LoVo (cell line): ENCODE measurements around the gene RALGAPA2.
A peak's percentile ranks its signal among the peaks of the same experiment; 100 is the strongest.

ENCODE experiments used
- DNase-seq: peaks from one replicate; pipeline ENCODE4 v3.0.0-alpha.2; 2016; ENCODE audit warnings: low spot score

RALGAPA2 gene

GRCh38 chr20:20712474-20713243 is at the start of gene RALGAPA2:
TSS of gene RALGAPA2 (minus strand) at chr20:20712644. CDS start at chr20:20712480, 164 bp downstream.
- peak; percentile 97 for DNase-seq

GRCh38 chr20:20761301-20761700 is 48.9 kb upstream of the RALGAPA2 start:
- no peak for DNase-seq

- DNase-seq, result peak; percentile 72
These were observed 46.7 kb upstream of the RALGAPA2 start for GRCh38 chr20:20759132-20759531.

GRCh38 chr20:20755674-20756319 is 43.4 kb upstream of the RALGAPA2 start:
- DNase-seq, result no peak

- no peak for DNase-seq
These were observed 42.8 kb upstream of the RALGAPA2 start for GRCh38 chr20:20755231-20755630.

GRCh38 chr20:20754714-20755113 is 42.3 kb upstream of the RALGAPA2 start:
- no peak for DNase-seq

- no peak for DNase-seq
These were observed 40.3 kb upstream of the RALGAPA2 start for GRCh38 chr20:20752712-20753111.

GRCh38 chr20:20747298-20747697 is 34.9 kb upstream of the RALGAPA2 start:
- no peak for DNase-seq

GRCh38 chr20:20744170-20744725 is 31.8 kb upstream of the RALGAPA2 start:
- DNase-seq, result no peak

- DNase-seq, result no peak
These were observed 31.2 kb upstream of the RALGAPA2 start for GRCh38 chr20:20743511-20744169.

GRCh38 chr20:20741087-20742045 is 28.9 kb upstream of the RALGAPA2 start:
- DNase-seq, result no peak

GRCh38 chr20:20740541-20740940 is 28.1 kb upstream of the RALGAPA2 start:
- DNase-seq, result no peak

GRCh38 chr20:20737158-20737557 is 24.7 kb upstream of the RALGAPA2 start:
- DNase-seq, result no peak

- no peak for DNase-seq
These were observed 23.9 kb upstream of the RALGAPA2 start for GRCh38 chr20:20736303-20736702.

GRCh38 chr20:20734475-20734948 is 22.1 kb upstream of the RALGAPA2 start:
- no peak for DNase-seq

GRCh38 chr20:20733943-20734342 is 21.5 kb upstream of the RALGAPA2 start:
- no peak for DNase-seq

GRCh38 chr20:20732641-20733040 is 20.2 kb upstream of the RALGAPA2 start:
- DNase-seq, result no peak

- DNase-seq, result no peak
These were observed 19.5 kb upstream of the RALGAPA2 start for GRCh38 chr20:20731945-20732296.

- no peak for DNase-seq
These were observed 18.8 kb upstream of the RALGAPA2 start for GRCh38 chr20:20731000-20731944.

- no peak for DNase-seq
These were observed 17.1 kb upstream of the RALGAPA2 start for GRCh38 chr20:20729563-20729962.
